HG02571 (cell line): ENCODE data around the gene PTPRD.
"Not testable (repeated sequence)": the region's sequence is repeated elsewhere in the genome, so short reads cannot be mapped to it uniquely, and the experiment has no call there.

ENCODE experiments used
- ATAC-seq: cut with Tn5 transposase; IDR thresholded peaks from one replicate; pipeline ENCODE4 v1.9.1; 2021; ENCODE audit warnings: mild to moderate bottlenecking, moderate library complexity; ENCODE audit not compliant: unreplicated experiment

PTPRD gene

DNA sequence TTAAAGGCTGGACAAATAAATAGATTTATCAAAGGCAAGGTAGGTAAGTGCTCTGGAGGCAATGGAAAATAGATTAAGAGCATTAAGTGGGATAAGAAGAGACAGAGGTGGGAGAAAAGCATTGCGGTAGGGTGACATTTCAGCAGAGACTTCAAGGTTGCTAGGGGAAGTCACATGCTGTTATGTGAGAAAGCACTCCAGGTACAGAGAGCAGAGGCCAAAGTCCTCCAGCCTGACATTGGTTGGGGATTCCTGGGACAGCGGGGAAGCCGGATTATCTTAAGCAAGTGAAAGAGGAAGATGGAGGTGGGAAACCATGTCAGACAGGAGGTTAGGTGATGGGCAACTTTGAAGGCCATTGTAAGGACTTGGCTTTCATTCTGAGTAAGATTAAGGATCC is 1222.9 kb downstream of the PTPRD start:
- ATAC-seq: no peak

DNA sequence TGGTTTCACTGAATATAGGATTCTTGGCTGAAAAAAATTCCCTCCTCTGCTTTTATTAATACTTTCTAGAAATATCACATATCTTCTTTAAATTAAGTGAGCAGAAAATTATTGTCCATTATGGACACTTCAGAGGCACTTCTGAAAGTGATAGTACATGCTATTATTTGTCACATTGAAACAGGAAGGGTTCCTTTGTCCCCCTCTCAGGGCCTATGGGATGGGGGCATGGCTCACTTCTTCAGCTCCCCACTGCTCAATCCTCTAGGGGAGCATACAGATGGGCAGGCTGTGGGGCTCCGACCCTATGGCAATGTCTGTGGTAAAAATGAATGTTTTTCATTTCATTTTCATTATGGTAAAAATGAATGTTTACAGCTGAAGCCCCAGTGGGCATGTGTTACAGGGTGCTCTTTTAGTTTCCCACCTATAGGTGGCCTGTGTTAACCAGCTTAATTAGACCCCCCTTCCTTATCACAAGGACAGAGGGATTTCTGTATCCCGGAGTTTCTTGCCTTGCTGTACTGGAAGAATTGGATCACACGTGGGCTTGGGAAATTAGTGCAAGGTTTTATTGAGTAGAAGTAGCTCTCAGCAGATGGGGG is 1225.2 kb downstream of the PTPRD start:
- no peak for ATAC-seq

DNA sequence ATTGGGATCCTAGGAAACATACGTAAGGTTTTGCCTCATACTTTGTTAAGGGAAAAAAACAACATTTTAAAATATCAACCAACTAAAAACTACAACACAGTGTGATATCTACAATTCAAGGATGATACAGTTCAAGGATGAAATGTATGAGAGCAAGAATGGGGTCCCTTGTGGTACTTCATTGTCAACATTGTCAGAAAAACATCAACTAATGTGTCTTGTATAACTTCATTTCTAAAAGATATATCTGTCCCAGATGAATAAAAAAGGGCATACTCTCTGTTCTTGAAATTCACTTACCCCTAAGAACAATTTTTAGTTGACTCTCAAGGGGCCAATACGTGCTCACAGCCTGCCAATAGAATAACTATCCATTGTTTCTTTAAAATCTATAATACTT is 1250.5 kb downstream of the PTPRD start:
- ATAC-seq: no peak

DNA sequence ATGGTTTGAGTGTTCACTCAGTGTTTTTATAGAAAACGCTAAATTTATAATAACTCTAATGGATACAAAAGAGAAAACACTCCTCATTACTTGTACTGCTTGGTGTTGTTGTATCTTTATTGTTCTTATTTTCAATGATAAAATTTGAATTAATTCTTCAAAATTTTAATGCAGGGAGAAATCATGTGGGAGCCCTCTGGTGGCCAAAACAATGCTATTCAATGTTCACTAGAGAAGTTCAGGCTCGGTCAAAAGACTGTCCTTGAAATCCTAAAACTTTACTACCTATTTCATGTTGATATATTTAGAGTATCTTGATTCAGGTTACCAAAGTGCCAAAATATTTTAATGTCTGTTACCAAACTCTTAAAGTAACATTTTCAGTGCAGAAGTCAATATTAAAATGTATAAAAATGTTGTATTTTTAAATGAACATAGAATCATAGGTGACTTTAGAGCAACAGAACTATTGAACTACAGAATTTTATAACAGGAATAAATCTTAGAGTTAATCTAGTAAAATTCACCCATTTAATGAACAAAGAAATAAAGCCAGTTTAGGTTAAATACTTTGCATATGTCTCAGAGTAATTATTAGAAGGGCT is 1259.8 kb downstream of the PTPRD start:
- ATAC-seq: no peak

DNA sequence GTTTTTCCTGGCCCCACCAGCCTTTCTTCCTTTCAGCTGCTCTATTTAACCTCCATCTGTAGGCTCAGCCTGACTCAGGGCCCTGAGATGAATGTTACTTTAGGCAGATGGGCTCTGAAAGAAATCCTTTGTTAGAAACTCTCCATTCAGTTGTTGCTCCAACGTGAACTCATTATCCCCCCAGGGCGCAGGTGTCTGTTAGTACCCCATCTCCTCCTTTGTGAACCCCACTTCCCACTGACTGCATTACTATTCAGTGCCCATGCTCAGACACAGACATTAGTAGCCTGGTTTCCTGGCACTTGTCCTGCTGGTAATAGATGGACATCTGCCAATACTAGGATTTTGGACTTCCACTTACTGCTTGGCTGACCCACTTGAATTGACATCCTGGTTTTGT is 1271.6 kb downstream of the PTPRD start:
- no peak for ATAC-seq

DNA sequence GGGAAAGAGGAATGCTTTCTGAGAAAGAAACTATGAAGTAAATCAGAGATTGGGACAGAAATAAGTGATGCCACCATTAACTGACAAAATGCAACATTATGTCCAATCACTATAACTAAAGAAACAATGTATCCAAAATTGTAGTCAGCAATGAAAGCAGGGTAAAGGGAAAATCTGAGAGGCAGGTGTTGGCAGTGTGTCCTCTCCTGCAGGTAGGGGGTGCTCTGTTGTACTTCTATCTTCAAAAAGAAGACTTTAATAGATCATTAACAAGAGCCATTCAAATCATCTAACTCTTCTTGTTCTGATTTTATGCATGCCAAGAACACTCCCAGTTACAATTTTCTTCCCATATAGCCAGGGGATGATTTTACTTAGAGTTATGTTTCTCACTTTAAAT is 1275.7 kb downstream of the PTPRD start:
- ATAC-seq: no peak

DNA sequence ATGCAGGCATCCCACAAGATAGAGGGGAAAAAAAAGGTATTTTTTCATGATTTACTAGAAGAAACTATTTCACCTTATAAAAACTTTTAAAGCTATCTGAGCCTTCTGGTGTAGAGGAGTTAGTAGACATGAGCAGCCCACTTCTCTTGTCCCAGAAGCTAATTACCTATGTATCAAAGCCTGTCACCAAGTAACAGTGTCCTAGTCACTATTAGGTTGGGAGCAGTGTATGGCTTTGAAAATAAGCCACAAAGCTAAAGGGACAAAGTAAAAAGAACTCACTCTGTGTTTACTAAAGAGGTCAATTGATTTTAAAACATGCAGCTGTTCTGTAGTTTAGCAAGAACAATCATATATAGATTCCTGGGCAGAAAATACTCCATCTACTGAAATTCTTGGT is 1286.1 kb downstream of the PTPRD start:
- no peak for ATAC-seq

DNA sequence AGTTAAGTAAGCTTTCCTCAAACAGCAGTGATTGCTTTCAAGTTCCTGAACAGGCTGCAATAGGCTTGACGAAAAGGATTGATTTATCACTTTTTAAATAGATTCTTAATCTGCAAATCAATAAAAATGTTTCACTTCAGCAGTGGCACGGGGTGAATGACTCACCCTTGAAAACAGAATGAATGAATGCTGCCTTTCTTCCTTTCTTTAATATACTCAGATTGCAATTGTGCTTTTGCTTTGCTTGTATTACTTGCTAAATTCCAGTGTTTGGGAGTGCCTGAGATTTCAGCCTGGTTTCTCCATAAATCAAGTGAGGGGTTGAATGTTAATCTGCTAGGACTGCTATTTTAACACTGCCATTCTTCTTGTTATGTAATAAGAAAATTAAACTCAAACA is 1293.8 kb downstream of the PTPRD start:
- ATAC-seq: no peak

DNA sequence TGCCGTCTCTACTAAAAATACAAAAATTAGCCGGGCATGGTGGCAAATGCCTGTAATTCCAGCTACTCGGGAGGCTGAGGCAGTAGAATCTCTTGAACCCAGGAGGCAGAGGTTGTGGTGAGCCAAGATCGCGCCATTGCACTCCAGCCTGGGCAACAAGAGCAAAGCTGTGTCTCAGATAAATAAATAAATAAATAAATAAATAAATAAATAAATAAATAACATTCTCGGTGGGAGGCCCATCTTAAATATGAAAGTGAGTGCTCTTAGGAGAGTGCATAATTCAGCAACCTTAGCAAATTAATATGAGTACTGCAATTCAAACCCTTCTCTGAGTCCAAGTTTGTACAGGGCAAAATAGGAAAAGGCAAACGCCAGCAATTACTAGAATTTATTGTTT is 1302.1 kb downstream of the PTPRD start:
- not testable (repeated sequence) for ATAC-seq

DNA sequence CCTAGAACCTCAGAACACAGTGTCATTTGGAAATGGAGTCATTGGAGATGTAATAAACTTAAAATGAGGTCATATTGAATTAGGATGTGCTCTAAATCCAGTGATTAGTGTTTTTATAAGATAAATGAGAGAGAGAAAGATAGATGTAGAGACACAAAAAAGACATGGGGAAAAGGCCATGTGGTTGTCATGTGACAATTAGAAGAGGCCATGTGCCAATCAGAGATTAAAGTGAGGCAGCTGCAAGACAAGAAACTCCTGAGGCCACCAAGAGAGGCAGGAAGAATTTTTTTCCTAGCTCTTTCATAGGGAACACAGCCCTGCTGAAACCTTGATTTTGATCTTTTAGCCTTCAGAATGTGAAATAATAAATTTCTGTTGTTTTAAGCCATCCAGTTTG is 1307.2 kb downstream of the PTPRD start:
- no peak for ATAC-seq

DNA sequence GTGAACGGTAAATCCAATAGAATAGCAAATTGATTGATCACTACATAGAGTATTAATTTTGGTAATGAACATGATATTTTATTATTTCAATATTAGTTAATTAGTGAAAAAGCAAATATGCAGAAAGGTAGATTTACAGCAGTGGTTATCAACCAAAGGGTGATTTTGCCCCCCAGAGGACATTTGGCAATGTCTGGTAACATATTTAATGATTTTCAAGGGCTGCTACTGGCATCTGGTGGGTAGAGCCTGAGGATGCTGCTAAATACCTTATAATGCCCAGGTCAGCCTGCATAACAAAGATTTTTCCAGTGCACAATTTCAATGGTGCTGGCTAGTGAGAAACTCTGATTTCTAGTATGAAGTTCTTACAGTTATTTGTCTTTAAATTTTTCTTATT is 1313.7 kb downstream of the PTPRD start:
- no peak for ATAC-seq

DNA sequence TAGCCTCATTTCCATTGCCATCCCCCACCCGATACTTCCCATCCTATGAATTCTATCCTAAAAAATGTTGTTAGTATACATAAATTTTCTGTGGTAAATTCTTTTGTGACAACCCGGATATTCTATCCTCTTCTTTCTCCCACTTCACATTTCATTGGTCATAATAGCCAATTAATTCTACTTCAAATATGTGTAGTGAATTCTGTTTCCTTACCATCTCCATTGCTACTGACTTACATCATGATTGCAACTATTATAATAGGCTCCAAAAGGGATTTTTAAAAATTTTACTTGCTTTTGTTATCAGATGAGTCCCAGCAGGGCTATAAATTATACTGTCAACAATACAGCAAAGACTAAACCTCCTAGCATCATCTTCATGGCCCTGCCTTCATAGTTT is 1326.8 kb downstream of the PTPRD start:
- ATAC-seq: no peak

DNA sequence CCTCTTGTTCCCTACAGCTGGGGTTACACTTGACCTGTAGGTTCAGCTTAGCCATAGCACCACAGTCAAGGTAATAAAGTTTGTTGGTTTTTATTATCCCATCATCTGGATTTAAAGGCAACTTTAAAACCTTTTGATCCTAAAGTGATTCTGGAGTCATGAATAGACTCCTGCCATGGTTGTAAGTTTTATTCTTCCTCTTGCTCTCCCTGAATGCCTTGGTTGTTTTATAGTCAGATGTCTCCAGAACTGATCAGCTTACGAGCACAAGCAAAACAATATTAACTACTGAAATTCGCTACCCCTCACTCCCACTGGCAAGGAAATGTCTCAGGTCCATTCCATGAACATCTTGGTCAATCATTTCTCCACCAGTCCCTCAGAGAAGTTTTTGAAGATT is 1328.6 kb downstream of the PTPRD start:
- ATAC-seq: no peak

DNA sequence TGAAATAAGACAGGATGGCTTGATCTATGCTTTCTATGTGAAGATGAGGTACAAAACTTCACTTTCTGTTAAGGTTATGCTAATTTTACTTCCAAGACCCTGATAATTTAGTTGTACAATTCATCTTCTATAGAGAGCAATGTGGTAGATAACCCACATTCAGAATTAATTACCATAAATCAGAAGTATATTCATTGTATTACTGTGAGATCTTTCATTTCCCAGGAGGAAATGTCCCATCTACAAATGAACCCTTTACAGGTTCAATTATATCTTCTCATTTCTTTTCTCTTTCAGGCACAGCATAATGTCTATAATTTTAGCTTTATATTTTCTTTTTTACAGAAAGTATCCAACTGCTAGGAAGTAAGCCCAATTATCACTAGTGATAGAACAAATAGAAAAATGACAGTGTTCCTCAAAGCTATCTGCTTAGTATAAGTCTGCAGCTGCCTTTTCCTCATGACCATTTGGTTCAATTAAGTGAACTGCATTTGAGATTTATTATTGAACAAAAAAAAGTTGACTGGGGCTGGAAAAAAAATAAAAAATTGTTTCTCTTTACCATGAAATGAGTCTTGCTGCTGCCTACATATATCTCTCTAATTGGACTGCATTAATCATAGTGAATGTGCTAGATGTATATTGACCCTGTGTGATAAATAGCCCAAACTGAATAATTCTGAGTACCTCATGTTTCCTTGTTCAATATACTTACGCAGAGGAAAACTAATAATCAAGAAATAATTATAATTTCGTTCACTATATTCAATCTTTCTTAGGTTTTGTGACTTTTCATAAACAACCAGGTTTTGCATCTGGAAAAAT is 1329.4 kb downstream of the PTPRD start:
- no peak for ATAC-seq

DNA sequence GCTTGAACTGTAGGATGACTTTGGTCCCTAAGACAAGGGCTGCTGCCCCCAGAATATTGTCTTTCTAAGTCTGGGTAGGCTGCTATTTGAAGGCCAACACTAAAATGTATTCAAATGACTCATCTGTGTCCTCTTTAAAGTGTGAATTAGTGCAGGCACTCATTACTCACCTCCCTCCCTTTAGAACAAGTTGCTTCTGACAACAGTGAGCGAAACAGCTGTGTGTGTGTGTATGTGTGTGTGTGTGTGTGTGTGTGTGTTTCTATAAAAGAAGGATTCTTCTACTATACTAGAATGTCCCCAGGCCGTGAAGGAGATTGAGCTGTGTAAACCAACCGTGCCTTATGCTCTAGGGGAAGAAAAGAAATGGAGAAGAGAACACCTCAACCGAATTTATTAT is 1337.2 kb downstream of the PTPRD start:
- ATAC-seq: no peak

DNA sequence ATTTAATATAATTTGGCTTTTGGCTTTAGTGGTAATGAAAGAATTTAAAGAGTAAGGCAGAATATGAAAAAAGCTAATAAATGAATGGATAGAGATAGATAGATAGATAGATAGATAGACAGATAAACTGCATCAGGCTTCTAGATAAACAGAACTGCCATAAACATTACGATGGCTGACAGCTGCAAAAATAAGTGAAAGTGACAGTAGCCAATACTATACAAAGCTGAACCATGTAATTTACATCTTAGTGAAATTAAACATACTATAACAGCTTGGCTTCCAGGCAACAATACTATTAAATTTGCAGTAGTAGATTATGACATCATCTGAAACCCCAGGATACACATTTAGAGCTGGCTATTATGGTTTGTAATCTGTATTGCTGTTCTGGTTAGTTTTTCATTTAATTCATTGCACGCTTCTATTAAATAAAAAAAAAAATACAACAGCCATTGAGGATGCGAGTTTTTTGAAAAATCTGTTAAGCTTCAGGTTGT is 1354.8 kb downstream of the PTPRD start:
- no peak for ATAC-seq

DNA sequence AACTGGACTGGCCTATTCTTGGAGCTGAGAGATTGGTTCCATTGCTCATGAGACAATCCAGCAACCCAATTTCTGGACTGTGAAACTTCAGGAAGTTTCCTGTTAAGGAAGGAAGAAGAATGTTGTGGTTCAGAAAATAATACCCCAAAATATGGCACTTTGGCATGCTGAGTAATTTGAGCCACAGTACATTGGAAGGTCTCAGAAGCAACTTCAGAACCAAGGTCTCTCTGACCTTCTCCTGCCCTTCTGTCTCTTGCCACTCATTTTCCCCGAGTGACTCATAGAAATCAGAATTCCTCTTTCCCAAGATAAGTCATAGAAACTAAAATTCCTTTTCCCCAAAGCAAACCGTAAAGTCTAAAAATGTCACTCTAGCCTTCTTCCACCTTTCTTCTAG is 1366.1 kb downstream of the PTPRD start:
- ATAC-seq: no peak

DNA sequence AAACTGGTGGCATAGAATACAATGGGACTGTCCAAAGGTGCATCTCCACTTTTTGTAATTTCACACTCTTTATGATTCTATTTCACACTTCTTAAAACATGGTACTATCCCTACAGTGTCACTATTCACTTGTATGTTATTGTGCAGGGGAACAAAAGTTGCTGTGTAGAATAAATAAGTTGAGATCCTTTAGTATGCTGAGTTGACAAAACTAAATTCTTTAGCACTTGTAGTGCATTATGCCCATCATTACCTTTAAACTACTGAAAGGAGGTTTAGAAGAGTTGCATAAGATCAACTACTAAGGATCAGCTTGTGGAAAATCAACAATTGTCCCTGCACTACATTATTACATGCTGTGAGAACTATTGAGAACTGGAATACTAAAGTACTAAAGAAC is 1380.9 kb downstream of the PTPRD start:
- ATAC-seq: no peak

DNA sequence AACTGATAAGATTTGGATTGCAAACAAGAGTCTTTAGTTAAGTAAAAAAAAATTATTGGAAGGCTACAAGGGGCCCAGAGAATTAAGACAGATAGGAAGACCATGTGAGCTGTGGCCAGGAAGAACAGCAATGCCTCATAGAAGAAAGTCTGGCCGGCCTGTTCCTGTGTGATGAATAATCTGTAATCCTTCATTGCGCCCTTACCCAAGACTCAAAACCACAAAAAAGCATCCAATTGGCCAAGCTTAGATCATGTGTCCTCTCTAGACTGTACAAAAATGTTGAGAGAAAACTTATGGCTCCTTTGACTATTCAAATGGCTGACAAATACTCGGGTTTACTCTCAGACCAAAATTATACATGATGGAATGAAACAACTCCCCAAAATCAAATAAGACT is 1383.5 kb downstream of the PTPRD start:
- ATAC-seq: no peak

DNA sequence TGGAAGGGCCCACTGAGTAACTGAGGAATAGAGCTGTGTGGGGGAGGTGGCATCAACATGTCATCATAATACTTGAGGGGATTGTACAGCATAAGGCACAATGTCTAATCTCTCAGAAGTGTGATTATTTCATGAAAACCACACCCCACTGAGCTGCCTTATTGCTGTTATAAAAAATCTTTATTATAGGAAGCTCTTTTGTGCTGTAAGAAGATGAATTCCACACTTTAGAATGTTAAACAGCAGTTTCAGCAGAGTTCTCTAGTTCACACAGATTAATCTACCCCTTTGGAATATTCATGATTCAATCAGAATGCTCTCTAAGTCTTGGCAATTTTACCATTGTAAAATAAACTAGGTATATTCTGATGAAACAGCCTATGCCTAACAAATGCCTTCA is 1389.6 kb downstream of the PTPRD start:
- ATAC-seq: no peak

DNA sequence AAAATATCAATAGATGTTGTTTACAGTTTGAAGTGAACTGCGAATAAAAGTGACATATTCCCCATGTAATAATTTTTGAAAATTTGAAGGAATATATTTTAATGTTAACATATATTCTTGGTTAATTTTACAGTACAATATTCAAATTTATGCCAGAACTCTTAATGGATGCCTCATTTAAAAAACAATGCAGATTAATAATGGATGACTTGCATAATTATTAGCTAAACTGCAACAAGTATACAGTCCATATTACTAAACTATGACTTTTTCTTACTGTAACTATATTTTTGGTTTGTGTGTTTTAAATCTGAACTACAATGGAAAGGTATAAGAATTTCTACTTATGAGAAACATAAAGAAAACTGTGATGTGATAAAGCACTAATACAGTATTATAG is 1390.1 kb downstream of the PTPRD start:
- ATAC-seq: no peak

DNA sequence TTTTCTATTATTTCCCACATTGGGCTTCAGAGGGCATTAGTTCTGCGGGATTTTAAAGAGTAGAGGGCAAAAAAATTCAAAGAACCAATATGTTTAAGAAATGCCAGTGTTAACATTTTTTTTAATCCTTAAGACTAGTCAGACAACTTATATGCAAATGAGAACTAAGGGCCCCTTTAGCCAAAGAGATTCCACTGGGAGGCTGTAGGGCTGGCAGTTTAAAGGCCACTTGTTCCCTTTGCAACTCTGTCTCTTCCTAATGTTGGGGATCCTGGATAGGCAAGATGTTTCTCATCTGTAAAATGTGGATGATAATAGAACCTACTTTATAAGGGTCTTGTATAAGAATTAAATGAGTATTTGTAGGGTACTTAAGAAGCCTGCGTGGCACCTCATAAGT is 1395.9 kb downstream of the PTPRD start:
- ATAC-seq: no peak
